Ureter (tissue), 1 donor: ENCODE data around the gene EXD3. TPM values are rescaled to one million over a fixed set of nuclear protein-coding genes. Genes with fewer than 3 reads are reported as not detected.
"Not testable (repeated sequence)": the region's sequence is repeated elsewhere in the genome, so short reads cannot be mapped to it uniquely, and the experiment has no call there.

ENCODE experiments used
- DNase-seq: peaks from one replicate; pipeline ENCODE4 v3.0.0-alpha.2; 2020; ENCODE audit warnings: low spot score
- total RNA-seq: library from RNA; stranded (reverse); gene quantifications from one replicate; pipeline ENCODE4 v1.2.4, GENCODE V29; 2023
- donor health status: DM: yes; HTN: yes; CAD: no.

EXD3 gene
- total RNA-seq, 1 donor from 2014 or later = 43.0 TPM

GRCh38 chr9:137458194-137459151 lies 35.5 kb upstream of the EXD3 start:
- peak; percentile 45 for DNase-seq

GRCh38 chr9:137457406-137458193 lies 34.6 kb upstream of the EXD3 start:
- no peak for DNase-seq

GRCh38 chr9:137456864-137457405 lies 34.0 kb upstream of the EXD3 start:
- DNase-seq = no peak

- no peak for DNase-seq
Measured at GRCh38 chr9:137456061-137456863, 33.3 kb upstream of the EXD3 start.

- no peak for DNase-seq
Measured at GRCh38 chr9:137455359-137455991, 32.5 kb upstream of the EXD3 start.

- no peak for DNase-seq
Measured at GRCh38 chr9:137454597-137455358, 31.8 kb upstream of the EXD3 start.

- peak; percentile 77 for DNase-seq
Measured at GRCh38 chr9:137454145-137454596, 31.2 kb upstream of the EXD3 start.

- peak; percentile 83 for DNase-seq
Measured at GRCh38 chr9:137453643-137454081, 30.7 kb upstream of the EXD3 start.

GRCh38 chr9:137452761-137453642 lies 30.0 kb upstream of the EXD3 start:
- no peak for DNase-seq

- DNase-seq = no peak
Measured at GRCh38 chr9:137452006-137452760, 29.2 kb upstream of the EXD3 start.

GRCh38 chr9:137451264-137452005 lies 28.5 kb upstream of the EXD3 start:
- not testable (repeated sequence) for DNase-seq

GRCh38 chr9:137450539-137451222 lies 27.7 kb upstream of the EXD3 start:
- DNase-seq = not testable (repeated sequence)

- no peak for DNase-seq
Measured at GRCh38 chr9:137449931-137450538, 27.1 kb upstream of the EXD3 start.

- no peak for DNase-seq
Measured at GRCh38 chr9:137449081-137449844, 26.3 kb upstream of the EXD3 start.

- no peak for DNase-seq
Measured at GRCh38 chr9:137448602-137448962, 25.6 kb upstream of the EXD3 start.
